Fibroblast of skin of back (primary cell): Measurements from ENCODE around the gene FRS2.
A peak's percentile ranks its signal among the peaks of the same experiment; 100 is the strongest.

Source experiments
- DNase-seq: peaks from one replicate; pipeline ENCODE4 v3.0.0-alpha.2; 2013

Gene FRS2

DNA sequence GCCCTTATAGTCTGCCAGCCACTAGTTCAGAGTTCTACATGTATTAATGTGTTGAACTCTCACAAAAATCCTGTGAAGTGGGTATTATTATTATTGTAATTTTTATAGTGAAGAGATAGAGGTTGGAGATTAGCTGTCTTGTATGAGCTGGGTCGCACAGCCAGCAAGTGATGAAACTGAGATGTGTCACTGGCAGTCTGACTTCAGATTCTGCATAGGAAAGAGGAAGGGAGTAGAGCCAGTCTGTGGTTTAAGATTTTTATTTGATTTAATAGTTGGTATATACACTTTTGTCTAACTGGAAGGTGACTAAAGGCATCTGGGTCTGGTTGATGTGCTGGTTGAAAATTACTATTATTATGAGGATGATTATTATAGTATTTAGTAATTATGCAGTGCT, 5.8 kb upstream of the FRS2 start:
- DNase-seq, result no peak

GRCh38 chr12:69466867-69467266, 3.3 kb upstream of the FRS2 start:
- DNase-seq, result no peak

DNA sequence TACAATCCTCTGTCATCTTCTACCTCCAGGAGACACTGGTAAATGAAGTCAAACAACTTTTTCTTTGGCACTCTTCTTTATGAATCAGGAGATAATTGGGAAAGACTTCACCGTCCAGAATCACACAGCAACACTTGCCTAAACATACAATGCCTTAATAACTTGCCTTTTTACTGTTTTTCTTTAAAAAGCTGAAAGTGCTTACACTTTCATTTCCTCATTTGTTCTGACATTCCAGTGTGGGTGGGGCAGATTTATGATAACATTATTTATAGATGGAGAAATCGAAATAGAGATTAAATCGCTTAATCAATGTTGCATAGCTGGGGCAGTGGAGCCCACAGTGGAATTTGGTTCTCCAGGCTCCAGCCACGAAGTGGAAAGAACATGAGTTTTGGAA, 2.8 kb upstream of the FRS2 start:
- no peak for DNase-seq

GRCh38 chr12:69468237-69469026, 1.8 kb upstream of the FRS2 start:
- DNase-seq, result no peak

- no peak for DNase-seq
Observed at GRCh38 chr12:69469854-69470188, 367 bp upstream of the FRS2 start.

DNA sequence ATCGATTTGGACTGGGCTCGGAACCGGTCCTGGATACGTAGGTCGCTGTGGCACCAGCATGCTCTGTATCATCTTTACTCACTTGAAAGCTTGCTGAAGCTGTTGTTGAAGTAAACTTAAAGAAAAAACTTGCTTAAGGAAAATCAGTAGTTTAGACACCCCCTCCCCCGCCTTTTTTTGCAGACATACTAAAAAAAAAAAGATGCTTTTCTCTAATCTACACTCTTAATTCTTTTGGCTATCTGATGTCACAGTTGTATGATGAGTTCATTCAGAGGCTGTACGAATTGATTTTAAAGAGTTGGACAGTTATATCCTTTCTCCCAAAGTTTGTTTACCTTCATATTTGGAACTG, 865 bp downstream of the FRS2 start:
- no peak for DNase-seq

GRCh38 chr12:69471667-69472385, 1.6 kb downstream of the FRS2 start:
- no peak for DNase-seq

DNA sequence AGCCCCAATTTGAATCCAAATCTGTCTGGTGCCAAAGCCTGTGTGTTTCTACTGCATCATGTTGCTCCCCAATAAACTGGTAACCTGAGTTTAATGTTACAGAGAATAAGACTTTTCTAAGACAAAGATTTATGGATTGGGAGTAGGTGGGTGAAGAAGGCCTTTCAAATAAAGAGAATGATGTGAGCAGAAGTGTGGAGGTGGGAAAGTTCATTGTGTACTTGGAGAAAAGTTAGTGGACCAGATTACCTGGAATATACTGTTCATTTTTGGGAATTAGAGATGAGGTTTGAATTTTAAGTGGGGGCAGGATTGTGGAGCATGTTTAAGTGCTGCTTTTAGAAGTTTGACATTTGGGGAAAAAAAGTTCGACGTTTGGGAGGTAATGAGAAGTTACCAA, 3.1 kb downstream of the FRS2 start:
- no peak for DNase-seq

DNA sequence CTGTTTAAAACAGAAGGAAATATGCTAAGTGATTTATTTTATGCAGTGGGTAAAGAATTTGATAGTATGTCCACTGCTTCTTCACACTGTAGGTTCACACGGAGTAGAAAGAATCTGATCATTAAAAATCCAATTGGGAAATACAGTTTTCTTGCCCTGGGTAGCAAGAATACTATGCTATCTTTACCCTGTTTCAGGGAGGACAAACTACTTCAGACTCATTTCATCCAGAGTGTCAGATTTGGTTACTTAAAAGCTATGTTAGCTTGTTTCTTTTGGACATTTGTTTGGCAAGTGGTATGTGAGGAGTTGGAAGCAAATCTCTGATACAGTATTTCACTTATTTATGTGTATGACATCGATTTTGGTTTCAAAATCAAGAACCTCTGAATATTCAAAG, 4.3 kb downstream of the FRS2 start:
- DNase-seq, result no peak

DNA sequence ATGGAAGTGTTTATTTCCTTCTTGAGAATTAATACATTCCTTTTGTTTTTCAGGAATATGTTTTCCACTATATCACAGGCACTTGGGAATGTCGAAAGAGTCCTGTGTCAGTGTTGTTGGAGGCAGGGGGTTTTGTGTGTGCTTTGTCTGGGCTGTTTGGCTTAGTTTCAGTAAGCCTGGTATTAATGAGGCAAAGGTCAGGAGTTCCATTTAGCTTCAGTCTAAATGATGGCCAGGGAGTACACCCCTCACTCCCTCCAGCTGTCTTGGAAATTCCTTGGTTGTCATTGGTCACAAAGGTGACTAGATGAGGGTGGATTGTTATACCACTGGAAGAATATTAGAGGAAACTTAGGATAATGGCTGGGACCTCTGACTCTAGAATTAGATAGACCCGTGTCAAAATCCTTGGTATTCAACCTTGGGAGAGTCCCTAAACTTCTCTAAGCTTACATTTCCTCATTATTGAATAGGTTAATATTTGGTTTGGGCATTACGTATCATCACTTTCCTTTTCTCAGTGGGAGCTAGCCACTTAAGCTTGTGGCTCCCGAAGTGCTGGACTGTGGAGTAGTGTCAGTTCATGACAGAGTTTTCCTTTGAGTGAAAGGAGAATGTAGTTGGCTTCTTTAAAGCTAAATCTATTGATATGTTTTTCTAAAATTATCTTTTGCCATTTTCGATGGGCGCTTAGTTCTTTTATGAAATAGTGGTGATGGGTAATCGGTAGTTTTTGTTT, 5.2 kb downstream of the FRS2 start:
- peak; percentile 38 for DNase-seq

- DNase-seq, result no peak
Observed at GRCh38 chr12:69476276-69477017, 6.3 kb downstream of the FRS2 start.

DNA sequence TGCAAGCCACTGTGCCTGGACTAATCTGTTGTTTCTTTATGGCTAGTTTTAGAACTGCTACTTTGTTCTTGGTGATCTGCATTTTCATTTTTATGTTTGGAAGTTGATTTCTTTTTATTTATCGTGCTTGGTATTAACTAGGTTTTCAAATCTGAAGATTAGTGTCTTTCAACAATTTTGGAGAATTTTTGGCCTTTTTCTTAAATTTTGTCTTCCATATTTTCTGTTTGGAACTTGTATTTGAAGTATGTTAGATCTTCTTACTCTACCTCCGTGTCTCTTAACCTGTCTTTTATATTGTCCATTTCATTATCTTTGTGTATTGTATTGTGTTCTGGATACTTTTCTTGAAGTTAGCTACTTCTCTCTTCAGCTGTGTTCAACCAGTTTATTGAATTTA, 9.5 kb downstream of the FRS2 start:
- DNase-seq, result no peak

GRCh38 chr12:69480698-69481097, 10.5 kb downstream of the FRS2 start:
- no peak for DNase-seq

GRCh38 chr12:69481133-69481532, 10.9 kb downstream of the FRS2 start:
- DNase-seq, result no peak

DNA sequence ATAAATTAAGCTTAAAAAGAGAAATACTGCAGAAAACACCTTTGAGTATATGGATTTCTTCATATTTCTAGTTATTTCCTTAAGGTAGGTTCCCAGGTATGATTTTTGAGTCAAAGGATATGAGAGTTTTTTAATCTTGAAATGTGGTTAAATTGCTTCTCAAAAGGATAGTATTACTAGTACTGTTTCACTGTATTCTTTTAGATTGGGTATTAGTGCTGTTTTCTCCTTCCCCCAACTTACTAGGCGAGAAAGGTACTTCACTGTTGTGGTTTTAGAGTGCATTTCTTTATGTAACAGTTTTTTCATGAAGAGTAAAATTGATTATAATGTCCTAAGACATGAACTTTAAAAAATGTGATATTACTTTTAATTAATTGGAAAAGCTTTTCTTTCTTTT, 13.5 kb downstream of the FRS2 start:
- no peak for DNase-seq

DNA sequence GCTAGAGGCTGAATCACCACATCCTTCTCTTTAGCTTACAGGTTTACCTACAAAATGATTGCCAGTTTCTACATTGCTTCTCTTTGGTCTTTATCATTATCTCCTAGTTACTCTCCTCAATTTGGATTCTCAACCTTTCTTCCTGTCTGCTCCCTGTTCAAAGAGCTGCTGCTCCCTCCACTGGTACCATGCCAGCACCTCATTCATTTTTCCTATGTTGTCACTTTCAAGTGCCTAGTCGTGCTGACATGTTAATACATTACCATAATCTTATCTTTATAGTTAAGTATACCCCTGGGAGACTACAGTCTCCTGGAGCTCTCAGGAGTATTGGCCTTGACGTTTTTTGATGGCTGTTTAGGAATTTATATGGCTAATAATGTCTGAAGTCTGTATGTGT, 14.2 kb downstream of the FRS2 start:
- no peak for DNase-seq

DNA sequence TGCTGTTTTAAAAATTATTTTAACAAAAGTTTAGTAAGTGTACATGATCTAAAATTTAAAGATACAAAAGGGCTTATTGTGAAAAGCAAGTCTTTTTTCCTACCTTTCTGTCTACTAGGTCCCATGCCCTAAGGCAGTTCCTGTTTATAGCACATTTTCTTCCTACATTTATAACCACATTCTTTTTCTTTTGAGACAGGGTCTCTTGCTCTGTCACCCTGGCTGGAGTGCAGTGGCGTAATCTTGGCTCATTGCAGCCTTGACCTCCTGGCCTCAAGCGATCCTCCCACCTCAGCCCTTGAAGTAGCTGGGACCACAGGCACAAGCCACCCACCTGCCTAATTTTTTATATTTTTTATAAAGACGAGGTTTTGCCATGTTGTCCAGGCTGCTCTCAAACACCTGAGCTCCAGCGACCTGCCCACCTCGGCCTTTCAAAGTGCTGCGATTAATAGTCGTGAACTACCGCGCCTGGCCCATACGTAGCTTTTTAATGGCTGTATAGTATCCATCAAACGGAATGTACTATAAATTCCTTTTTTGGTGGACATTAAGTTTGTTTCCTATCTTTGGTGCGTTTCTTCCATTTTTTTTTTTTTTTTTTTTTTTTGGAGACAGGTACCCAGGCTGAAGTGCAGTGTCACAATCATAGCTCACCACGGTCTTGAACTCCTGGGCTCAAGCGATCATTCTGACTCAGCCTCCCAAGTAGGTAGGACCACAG, 20.9 kb downstream of the FRS2 start:
- DNase-seq, result no peak

GRCh38 chr12:69492739-69493138, 22.6 kb downstream of the FRS2 start:
- no peak for DNase-seq

DNA sequence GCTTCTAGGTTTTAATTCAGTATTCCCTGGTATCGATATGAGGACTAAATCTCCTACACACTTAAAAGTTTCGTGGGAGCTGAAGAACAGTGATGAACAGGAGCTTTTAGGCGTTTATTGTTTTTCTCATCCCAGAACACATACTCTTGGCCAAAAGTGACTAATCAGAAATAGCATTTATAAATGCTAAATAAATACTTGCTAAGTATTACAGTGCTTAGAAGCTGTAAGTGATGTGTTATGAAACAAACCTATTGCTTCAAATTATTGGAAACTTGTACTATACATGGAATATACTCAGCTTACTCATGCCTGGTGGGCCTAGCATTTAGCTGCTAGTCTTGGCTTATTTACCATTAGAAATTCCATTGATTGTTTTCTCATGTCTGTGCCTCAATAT, 24.9 kb downstream of the FRS2 start:
- DNase-seq, result no peak

DNA sequence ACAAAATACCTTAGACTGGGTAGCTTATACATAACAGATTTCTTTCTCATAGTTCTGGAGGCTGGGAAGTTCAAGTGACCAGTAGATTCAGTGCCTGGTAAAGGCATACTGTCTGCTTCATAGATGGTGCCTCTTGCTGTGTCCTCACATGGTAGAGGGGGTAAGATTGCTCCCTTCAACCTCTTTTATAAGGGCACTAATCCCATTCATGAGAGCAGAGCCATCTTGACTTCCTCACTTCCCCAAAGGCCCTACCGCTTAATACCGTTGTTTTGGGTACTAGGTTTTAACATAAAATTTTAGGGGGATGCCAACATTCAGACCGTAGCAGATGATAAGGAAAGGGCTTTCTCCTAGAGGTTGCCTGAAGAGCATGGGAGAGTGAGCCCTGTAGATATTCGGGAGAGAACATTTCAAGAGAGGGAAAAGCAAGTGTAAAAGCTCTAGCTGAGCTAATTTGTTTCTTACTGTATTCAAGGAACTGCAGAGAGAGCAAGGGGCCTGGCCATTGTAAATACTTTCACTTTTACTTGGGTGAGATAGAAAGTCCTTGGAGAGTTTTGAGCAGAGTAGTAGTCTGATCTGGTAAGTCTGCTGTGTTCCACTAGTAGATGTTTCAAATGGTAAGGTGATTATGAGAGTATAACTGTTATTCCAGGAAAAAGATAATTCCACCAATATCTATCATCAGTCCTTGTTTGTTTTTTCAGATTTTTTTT, 27.3 kb downstream of the FRS2 start:
- peak; percentile 26 for DNase-seq

GRCh38 chr12:69500631-69501030, 30.4 kb downstream of the FRS2 start:
- DNase-seq, result peak; percentile 62
